ENCODE data around the gene ATG14.

DNA sequence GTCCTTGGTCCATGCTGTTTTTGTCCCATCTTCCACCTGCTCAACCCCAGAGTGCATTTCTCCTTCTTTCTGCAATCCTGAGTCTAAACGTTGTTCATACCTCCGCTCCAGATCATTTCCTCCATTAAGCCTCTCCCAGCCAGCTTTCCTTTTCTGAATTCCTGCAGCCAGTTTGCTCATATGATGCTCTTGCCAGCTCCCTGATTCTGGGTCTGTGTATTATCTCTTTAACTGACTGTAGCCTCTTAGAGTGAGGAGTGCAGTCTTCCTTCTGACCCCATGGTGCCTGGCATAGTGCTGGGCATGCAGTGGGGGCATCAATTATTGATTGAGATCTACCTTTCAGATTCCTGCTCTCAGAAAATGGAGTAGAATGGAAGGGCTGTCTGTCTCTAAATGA is 40.3 kb upstream of the ATG14 start:
- TF ChIP-seq EZH2 (IDR thresholded peaks at IDR 0.05) = no peak
- TF ChIP-seq POLR2AphosphoS5 (IDR thresholded peaks at IDR 0.05; ENCODE audit: borderline replicate concordance, low read depth, low read length) = no peak
- no peak for TF ChIP-seq FOXP2 (optimal IDR thresholded peaks at IDR 0.05; ENCODE audit: control extremely low read depth, extremely low read length, insufficient read depth)
